Naive thymus-derived CD4-positive, alpha-beta T cell (primary cell): ENCODE data around the gene FMNL2. TPM values are rescaled to one million over a fixed set of nuclear protein-coding genes. Genes with fewer than 3 reads are reported as not detected.
"Not testable (repeated sequence)": the region's sequence is repeated elsewhere in the genome, so short reads cannot be mapped to it uniquely, and the experiment has no call there.

Experiments used
- ATAC-seq: fragments of 150-1000 bp; cut with Tn5 transposase; 2 replicates; pipeline ENCODE4 v1.10.0; 2021; ENCODE audit warnings: mild to moderate bottlenecking, moderate library complexity
- CTCF ChIA-PET: fragments of 350-600 bp; sonication (Branson Sonifier 250); formaldehyde crosslinking; loops from one replicate; lab custom pipeline; 2021; ENCODE audit warnings: antibody characterized with exemption; lab: Charles Lee
- POLR2A ChIA-PET: fragments of 350-600 bp; sonication (Branson Sonifier 250); formaldehyde crosslinking; loops from one replicate; lab custom pipeline; 2021; ENCODE audit warnings: antibody characterized with exemption, inconsistent platforms; lab: Charles Lee
- DNase-seq, 9 donors: peaks; one replicate each; pipeline versions ENCODE4 v3.0.0 to v3.0.0-alpha.2; 2020 to 2022; ENCODE audit warnings: mixed read lengths in 1 of 9
- H3K27ac ChIP-seq: one replicate; pipeline ENCODE4 v1.7.0; 2013; ENCODE audit warnings: mild to moderate bottlenecking, low read depth, low read length, moderate library complexity
- H3K27me3 ChIP-seq, 2 donors: one replicate each; pipeline ENCODE4 v1.7.0; 2013; ENCODE audit warnings: low read length in 2 of 2, mild to moderate bottlenecking in 2 of 2, moderate library complexity in 2 of 2; ENCODE audit not compliant: control insufficient read depth in 2 of 2, insufficient read depth in 2 of 2
- H3K36me3 ChIP-seq, 3 experiments: 1 replicate in 2 of 3; 2 replicates in 1 of 3; pipeline ENCODE4 v1.7.0; 2013; ENCODE audit warnings: low read length in 3 of 3, mild to moderate bottlenecking in 3 of 3, moderate library complexity in 1 of 3; ENCODE audit not compliant: insufficient read depth in 3 of 3, control insufficient read depth in 2 of 3
- H3K4me1 ChIP-seq, 2 donors: one replicate each; pipeline ENCODE4 v1.7.0; 2013; ENCODE audit warnings: low read length in 2 of 2, mild to moderate bottlenecking in 2 of 2, moderate library complexity in 1 of 2; ENCODE audit not compliant: control insufficient read depth in 2 of 2, insufficient read depth in 2 of 2
- H3K4me3 ChIP-seq: 2 replicates; pipeline ENCODE4 v1.7.0; 2013; ENCODE audit warnings: mild to moderate bottlenecking, low read length
- H3K9me3 ChIP-seq, 3 experiments: 1 replicate in 2 of 3; 2 replicates in 1 of 3; pipeline ENCODE4 v1.7.0; 2013; ENCODE audit warnings: low read length in 3 of 3; ENCODE audit not compliant: control insufficient read depth in 2 of 3
- H3K27ac Mint-ChIP-seq, 9 donors: one replicate each; pipeline ENCODE4 v1.8.0; 2020 to 2022; ENCODE audit warnings: mixed read lengths in 9 of 9, mild to moderate bottlenecking in 8 of 9, moderate library complexity in 5 of 9, inconsistent platforms in 2 of 9
- H3K27me3 Mint-ChIP-seq, 5 donors: one replicate each; pipeline ENCODE4 v1.8.0; 2021 to 2022; ENCODE audit warnings: mixed read lengths in 5 of 5, mild to moderate bottlenecking in 1 of 5
- H3K36me3 Mint-ChIP-seq, 5 donors: one replicate each; pipeline ENCODE4 v1.8.0; 2020 to 2022; ENCODE audit warnings: mixed read lengths in 5 of 5, mild to moderate bottlenecking in 3 of 5, inconsistent platforms in 1 of 5
- H3K4me1 Mint-ChIP-seq, 7 donors: one replicate each; pipeline ENCODE4 v1.8.0; 2020 to 2022; ENCODE audit warnings: mixed read lengths in 7 of 7, mild to moderate bottlenecking in 3 of 7, inconsistent platforms in 1 of 7
- H3K4me3 Mint-ChIP-seq, 10 donors: one replicate each; pipeline ENCODE4 v1.8.0; 2020 to 2022; ENCODE audit warnings: mild to moderate bottlenecking in 10 of 10, mixed read lengths in 10 of 10, moderate library complexity in 6 of 10, inconsistent platforms in 2 of 10
- H3K9me3 Mint-ChIP-seq, 11 donors: one replicate each; pipeline ENCODE4 v1.8.0; 2020 to 2022; ENCODE audit warnings: mixed read lengths in 11 of 11, mild to moderate bottlenecking in 4 of 11, inconsistent platforms in 1 of 11, moderate library complexity in 1 of 11
- intact Hi-C, 2 donors: fragments of 100-400 bp; cut with micrococcal nuclease; formaldehyde crosslinking; loops; one replicate each; pipeline ENCODE4 v1.15.1; 2023
- polyA plus RNA-seq, 2 donors: library from polyadenylated mRNA; unstranded; fragments of 300-500 nt; fragmentation: Illumina TruSeq; gene quantifications; one replicate each; pipeline ENCODE4 v1.2.3, GENCODE V29; 2021
- total RNA-seq, 6 experiments: library from RNA in 5 of 6; stranded (reverse) in 5 of 6; gene quantifications; 1 replicate in 5 of 6; 2 replicates in 1 of 6; pipeline ENCODE4 v1.2.3 and lab custom pipeline; 2021 to 2026

FMNL2 gene
- total and polyA plus RNA-seq, 7 experiments from 2014 or later, result 0.16 to 2.7 (median 1.2) TPM

DNA sequence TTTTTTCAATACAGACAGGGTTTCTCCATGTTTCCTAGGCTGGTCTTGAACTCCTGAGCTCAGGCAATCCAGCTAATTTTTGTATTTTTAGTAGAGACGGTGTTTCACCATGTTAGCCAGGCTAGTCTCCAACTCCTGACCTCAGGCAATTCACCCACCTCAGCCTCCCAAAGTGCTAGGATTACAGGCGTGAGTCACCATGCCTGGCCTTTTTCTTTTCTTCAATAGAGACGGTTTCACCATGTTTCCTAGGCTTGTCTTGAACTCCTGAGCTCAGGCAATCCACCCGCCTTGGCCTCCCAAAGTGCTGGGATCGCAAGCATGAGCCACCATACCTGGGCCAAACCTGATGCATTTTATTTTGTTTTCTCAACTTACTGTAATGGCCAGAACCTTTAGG, 9.8 kb upstream of the FMNL2 start:
- H3K4me3 ChIP-seq, CTCF ChIA-PET, H3K4me1 ChIP-seq, H3K4me1 Mint-ChIP-seq, POLR2A ChIA-PET, H3K4me3 Mint-ChIP-seq, DNase-seq, H3K27ac Mint-ChIP-seq, ATAC-seq, H3K27ac ChIP-seq, H3K36me3 ChIP-seq, H3K9me3 ChIP-seq, intact Hi-C loops, H3K36me3 Mint-ChIP-seq, H3K27me3 ChIP-seq, H3K9me3 Mint-ChIP-seq: not testable (repeated sequence)
- H3K27me3 Mint-ChIP-seq, result peaks cover 4 to 14% (median 11%) of the 10 kb centered on the region in 5 donors

- H3K27me3 Mint-ChIP-seq, result peaks cover 4 to 28% (median 18%) of the 10 kb centered on the region in 5 donors
- no peaks in the 10 kb centered on the region for H3K27me3 ChIP-seq
- ChIA-PET POLR2A (no interaction called here), CTCF (interaction anchor here (0.6 kb wide), 1 partner anchor 11 kb away, joined by 3 read pairs; no protein-coding TSS in a partner anchor)
- DNase-seq, result no peak
- H3K27ac ChIP-seq, result no peak overlapping the region
- no peak overlapping the region for H3K4me3 Mint-ChIP-seq
- no peaks in the 10 kb centered on the region for H3K36me3 Mint-ChIP-seq
- no peaks in the 10 kb centered on the region for H3K9me3 Mint-ChIP-seq
- no peak overlapping the region for H3K27ac Mint-ChIP-seq
- H3K4me1 ChIP-seq, result no peaks in the 10 kb centered on the region
- no peak for ATAC-seq
- intact Hi-C loops, result no loop called here
- H3K9me3 ChIP-seq, result no peaks in the 10 kb centered on the region
- no peaks in the 10 kb centered on the region for H3K36me3 ChIP-seq
- peaks cover 0 to 2% (median 0%) of the 10 kb centered on the region in 7 donors for H3K4me1 Mint-ChIP-seq
- no peak overlapping the region for H3K4me3 ChIP-seq
These were observed 8.3 kb upstream of the FMNL2 start for GRCh38 chr2:152326710-152327109.

DNA sequence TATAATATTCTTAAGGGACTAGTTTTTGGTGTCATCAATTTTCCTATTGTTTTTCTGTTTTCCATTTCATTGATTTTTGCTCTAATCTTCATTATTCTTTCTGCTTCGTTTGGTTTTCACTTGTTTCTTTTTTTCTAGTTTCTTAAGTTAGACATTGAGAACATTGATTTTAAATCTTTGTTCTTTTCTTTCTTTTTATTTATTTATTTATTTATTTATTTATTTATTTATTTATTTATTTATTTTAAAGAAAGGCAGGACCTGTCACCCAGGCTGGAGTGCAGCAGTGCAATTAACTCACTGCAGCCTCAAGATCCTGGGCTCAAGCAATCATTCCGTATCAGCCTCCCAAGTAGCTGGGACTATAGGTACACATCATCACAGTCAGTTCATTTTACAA, 7.0 kb upstream of the FMNL2 start:
- no peak for DNase-seq
- H3K36me3 Mint-ChIP-seq, result no peaks in the 10 kb centered on the region
- H3K27ac Mint-ChIP-seq, result no peak overlapping the region

GRCh38 chr2:152330235-152330866, 4.6 kb upstream of the FMNL2 start:
- Histone ChIP-seq H3K36me3 (no peaks in the 10 kb centered on the region), H3K4me3 (no peak overlapping the region)

More for the DNA sequence above, 7.0 kb upstream of the FMNL2 start:
- Histone ChIP-seq H3K36me3 (no peaks in the 10 kb centered on the region), H3K4me1 (no peaks in the 10 kb centered on the region), H3K9me3 (no peaks in the 10 kb centered on the region), H3K27me3 (no peaks in the 10 kb centered on the region), H3K4me3 (no peak overlapping the region), H3K27ac (no peak overlapping the region)
- Mint-ChIP-seq H3K27me3 (peaks cover 14 to 32% (median 21%) of the 10 kb centered on the region in 5 donors), H3K9me3 (no peaks in the 10 kb centered on the region), H3K4me1 (peaks cover 0 to 2% (median 0%) of the 10 kb centered on the region in 7 donors), H3K4me3 (no peak overlapping the region)
- intact Hi-C loops, result no loop called here
- POLR2A ChIA-PET, result interaction anchor here (0.6 kb wide), 1 partner anchor 152 kb away, joined by 5 read pairs; the partner anchor contains the start of gene STAM2
- no peak for ATAC-seq
- CTCF ChIA-PET, result no interaction called here

DNA sequence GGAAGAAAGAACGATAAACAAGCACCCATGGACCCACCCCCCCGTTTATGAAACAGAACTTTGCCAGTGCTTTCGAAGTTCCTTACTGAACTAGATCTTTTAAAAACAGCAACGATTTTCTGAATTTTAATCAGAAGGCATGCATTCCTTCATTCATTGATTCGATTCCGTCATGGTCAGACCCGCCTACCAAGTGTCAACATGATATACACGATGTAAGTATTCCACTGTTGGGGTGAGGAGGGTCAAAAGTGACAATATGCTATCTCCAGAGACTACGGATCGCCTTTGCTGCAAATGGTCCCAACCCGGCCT, 316 bp upstream of the FMNL2 start:
- H3K4me3 Mint-ChIP-seq, result peak overlapping the region; percentile 72 to 93 (median 86)
- no peaks in the 10 kb centered on the region for H3K9me3 ChIP-seq
- peaks cover 54 to 72% (median 59%) of the 10 kb centered on the region in 5 donors for H3K27me3 Mint-ChIP-seq
- H3K4me1 Mint-ChIP-seq, result peaks cover 5 to 20% (median 14%) of the 10 kb centered on the region in 7 donors
- H3K27me3 ChIP-seq, result peaks cover 0 to 8% of the 10 kb centered on the region in 2 donors
- CTCF ChIA-PET, result no interaction called here
- no peaks in the 10 kb centered on the region for H3K36me3 Mint-ChIP-seq
- POLR2A ChIA-PET, result no interaction called here
- no peak overlapping the region for H3K27ac Mint-ChIP-seq
- ATAC-seq, result no peak
- no peak overlapping the region for H3K27ac ChIP-seq
- intact Hi-C loops, result loop anchor here (1.0 to 10.0 kb wide), 4 partner anchors 72 to 383 kb away; partner anchors contain the start of genes PRPF40A (in 1 of the 2) and STAM2 (in 1 of the 2)
- peak overlapping the region; percentile 24 for H3K4me3 ChIP-seq
- no peak for DNase-seq
- peaks cover 0 to 2% (median 0%) of the 10 kb centered on the region in 11 donors for H3K9me3 Mint-ChIP-seq
- no peaks in the 10 kb centered on the region for H3K36me3 ChIP-seq
- no peaks in the 10 kb centered on the region for H3K4me1 ChIP-seq

More at GRCh38 chr2:152330235-152330866, 4.6 kb upstream of the FMNL2 start:
- no peak for DNase-seq
- Mint-ChIP-seq H3K36me3 (no peaks in the 10 kb centered on the region), H3K27ac (no peak overlapping the region), H3K27me3 (peaks cover 33 to 50% (median 39%) of the 10 kb centered on the region in 5 donors), H3K4me3 (no peak overlapping the region), H3K4me1 (peaks cover 2 to 8% (median 8%) of the 10 kb centered on the region in 7 donors), H3K9me3 (no peaks in the 10 kb centered on the region)
- no peak for ATAC-seq
- ChIA-PET CTCF (no interaction called here), POLR2A (no interaction called here)
- Histone ChIP-seq H3K27me3 (peaks cover 0 to 8% of the 10 kb centered on the region in 2 donors), H3K9me3 (no peaks in the 10 kb centered on the region), H3K27ac (no peak overlapping the region), H3K4me1 (no peaks in the 10 kb centered on the region)
- intact Hi-C loops, result loop anchor here in 1 of 2 donors (10.0 kb wide), 1 partner anchor 156 kb away; the partner anchor contains the start of gene STAM2

- Mint-ChIP-seq H3K4me1 (peaks cover 5 to 20% (median 14%) of the 10 kb centered on the region in 7 donors), H3K27ac (no peak overlapping the region), H3K9me3 (peaks cover 0 to 2% (median 0%) of the 10 kb centered on the region in 11 donors), H3K36me3 (no peaks in the 10 kb centered on the region), H3K4me3 (peak overlapping the region in 8 of 10 donors; percentile 42 to 90 (median 68)), H3K27me3 (peaks cover 56 to 65% (median 59%) of the 10 kb centered on the region in 5 donors)
- ATAC-seq, result peak; percentile 3
- Histone ChIP-seq H3K36me3 (no peaks in the 10 kb centered on the region), H3K27me3 (peaks cover 0 to 8% of the 10 kb centered on the region in 2 donors), H3K4me1 (no peaks in the 10 kb centered on the region), H3K9me3 (no peaks in the 10 kb centered on the region), H3K4me3 (peak overlapping the region; percentile 24), H3K27ac (no peak overlapping the region)
- intact Hi-C loops, result loop anchor here (1.0 to 10.0 kb wide), 5 partner anchors 71 to 382 kb away; partner anchors contain the start of genes PRPF40A (in 1 of the 2) and STAM2 (in 1 of the 2)
- POLR2A ChIA-PET, result no interaction called here
- peak in 2 of 9 donors; percentile 3 to 50 for DNase-seq
- CTCF ChIA-PET, result no interaction called here
These were observed 748 bp downstream of the FMNL2 start for GRCh38 chr2:152335726-152336118.
